Activated B cell treated with CpG ODN at 0.5 μM for 24 hours (primary cell): ENCODE measurements around the gene DPEP3. TPM values are rescaled to one million over a fixed set of nuclear protein-coding genes. Genes with fewer than 3 reads are reported as not detected.
"Not testable (repeated sequence)": the region's sequence is repeated elsewhere in the genome, so short reads cannot be mapped to it uniquely, and the experiment has no call there.

Source experiments
- ATAC-seq: fragments of 200-7000 bp; cut with Tn5 transposase; one replicate; pipeline ENCODE4 v1.10.0; 2021; ENCODE audit warnings: low read depth, mild to moderate bottlenecking, moderate library complexity
- CTCF ChIA-PET: fragments of 350-600 bp; sonication (Branson Sonifier 250); formaldehyde crosslinking; loops from one replicate; lab custom pipeline; 2021; ENCODE audit warnings: antibody characterized with exemption; lab: Charles Lee
- POLR2A ChIA-PET: fragments of 350-600 bp; sonication (Branson Sonifier 250); formaldehyde crosslinking; loops from one replicate; lab custom pipeline; 2021; ENCODE audit warnings: antibody characterized with exemption; lab: Charles Lee
- DNase-seq: peaks from one replicate; pipeline ENCODE4 v3.0.0; 2022
- H3K27ac Mint-ChIP-seq: one replicate; pipeline ENCODE4 v1.8.0; 2020; ENCODE audit warnings: mixed read lengths
- H3K27me3 Mint-ChIP-seq: one replicate; pipeline ENCODE4 v1.8.0; 2021; ENCODE audit warnings: mixed read lengths
- H3K36me3 Mint-ChIP-seq: one replicate; pipeline ENCODE4 v1.8.0; 2021; ENCODE audit warnings: low read depth, mixed read lengths
- H3K4me1 Mint-ChIP-seq: one replicate; pipeline ENCODE4 v1.8.0; 2021; ENCODE audit warnings: mixed read lengths
- H3K4me3 Mint-ChIP-seq: one replicate; pipeline ENCODE4 v1.8.0; 2020; ENCODE audit warnings: mild to moderate bottlenecking, mixed read lengths
- H3K9me3 Mint-ChIP-seq: one replicate; pipeline ENCODE4 v1.8.0; 2020; ENCODE audit warnings: mixed read lengths
- CTCF ChIP-seq: fragments of 200-600 bp; IDR thresholded peaks from one replicate; pipeline ENCODE4 v1.8.0; 2022; ENCODE audit warnings: antibody characterized with exemption, mild to moderate bottlenecking
- intact Hi-C: fragments of 100-400 bp; cut with micrococcal nuclease; formaldehyde crosslinking; loops from one replicate; pipeline ENCODE4 v1.15.1; 2024
- total RNA-seq: library from RNA; stranded (reverse); gene quantifications from 2 replicates; pipeline ENCODE4 v1.2.3, GENCODE V29; 2022

Gene DPEP3
- total RNA-seq, 1 donor from 2014 or later = 0.38 TPM

DNA sequence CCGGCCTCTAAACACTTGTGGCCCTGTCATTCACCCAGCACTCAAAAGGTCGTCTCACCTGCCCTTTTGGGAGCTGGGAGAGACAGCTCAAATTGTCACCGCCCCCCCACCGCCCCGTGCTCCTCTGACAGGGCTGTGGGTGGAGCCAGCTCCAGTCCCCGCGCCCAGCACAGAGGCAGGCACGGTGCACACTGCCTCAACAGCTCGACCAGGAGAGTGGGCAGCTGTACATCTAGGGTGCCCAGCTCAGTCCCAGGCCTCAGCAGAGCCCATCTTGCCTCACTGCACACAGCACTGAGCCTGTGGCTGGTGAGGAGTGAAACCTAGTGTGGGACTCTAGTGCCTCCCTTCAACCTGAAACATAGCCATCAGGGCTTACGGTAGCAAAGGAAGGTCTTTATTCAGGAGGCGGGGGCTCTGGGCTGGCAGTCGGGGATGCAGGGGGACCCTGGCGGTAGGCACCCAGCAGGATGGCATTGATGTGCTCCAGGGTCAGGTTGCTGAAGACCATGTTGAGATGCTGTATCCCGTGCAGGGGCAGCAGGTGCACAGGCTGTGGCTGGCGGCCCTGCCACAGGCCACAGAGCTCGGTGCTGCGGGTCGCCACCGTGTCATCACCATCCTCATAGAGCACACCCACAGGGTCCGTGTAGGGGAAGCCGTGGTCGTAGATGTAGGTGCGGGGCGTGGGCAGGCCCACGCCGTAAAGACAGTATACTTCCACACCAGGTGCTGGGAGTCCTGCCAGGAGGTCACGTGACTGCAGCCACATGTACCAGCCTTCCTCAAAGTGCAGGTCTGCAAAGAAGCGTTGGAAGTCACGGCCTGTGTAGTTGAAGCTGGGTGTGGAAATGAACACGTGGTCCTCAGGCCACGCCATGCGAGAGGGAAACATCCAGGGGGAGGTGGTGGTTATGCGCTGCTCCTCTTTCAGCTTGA lies 40.5 kb downstream of the DPEP3 start:
- POLR2A ChIA-PET = interaction anchor here (0.8 kb wide), 1 partner anchor 60 kb away, joined by 3 read pairs; no protein-coding TSS in a partner anchor
- H3K27ac Mint-ChIP-seq = peak overlapping the region; percentile 66
- H3K4me3 Mint-ChIP-seq = peak overlapping the region; percentile 4

GRCh38 chr16:67937713-67938112 lies 42.6 kb downstream of the DPEP3 start:
- CTCF ChIA-PET = interaction anchor here (0.7 kb wide), 1 partner anchor 54 kb away, joined by 3 read pairs; no protein-coding TSS in a partner anchor
- H3K9me3 Mint-ChIP-seq, DNase-seq, ATAC-seq, H3K27ac Mint-ChIP-seq, H3K27me3 Mint-ChIP-seq, H3K4me3 Mint-ChIP-seq: not testable (repeated sequence)
- Mint-ChIP-seq H3K36me3 (peaks cover 40% of the 10 kb centered on the region), H3K4me1 (peaks cover 37% of the 10 kb centered on the region)
- intact Hi-C loops = loop anchor here (2.0 kb wide), 1 partner anchor 269 kb away; no protein-coding TSS in a partner anchor
- POLR2A ChIA-PET = interaction anchor here (0.6 to 3.4 kb wide), 4 partner anchors 30 to 121 kb away, joined by 4 to 28 read pairs (median 24); partner anchors contain the start of genes DDX28, DUS2 and SLC12A4

More for the DNA sequence above, 40.5 kb downstream of the DPEP3 start:
- Mint-ChIP-seq H3K27me3 (no peaks in the 10 kb centered on the region), H3K36me3 (peaks cover 22% of the 10 kb centered on the region), H3K4me1 (peaks cover 37% of the 10 kb centered on the region), H3K9me3 (no peaks in the 10 kb centered on the region)
- no peak for TF ChIP-seq CTCF
- CTCF ChIA-PET = interaction anchor here (1.5 to 2.9 kb wide), 3 partner anchors 47 to 101 kb away, joined by 4 to 15 read pairs (median 12); no protein-coding TSS in a partner anchor
- ATAC-seq = no peak
- intact Hi-C loops = no loop called here
- DNase-seq = no peak

DNA sequence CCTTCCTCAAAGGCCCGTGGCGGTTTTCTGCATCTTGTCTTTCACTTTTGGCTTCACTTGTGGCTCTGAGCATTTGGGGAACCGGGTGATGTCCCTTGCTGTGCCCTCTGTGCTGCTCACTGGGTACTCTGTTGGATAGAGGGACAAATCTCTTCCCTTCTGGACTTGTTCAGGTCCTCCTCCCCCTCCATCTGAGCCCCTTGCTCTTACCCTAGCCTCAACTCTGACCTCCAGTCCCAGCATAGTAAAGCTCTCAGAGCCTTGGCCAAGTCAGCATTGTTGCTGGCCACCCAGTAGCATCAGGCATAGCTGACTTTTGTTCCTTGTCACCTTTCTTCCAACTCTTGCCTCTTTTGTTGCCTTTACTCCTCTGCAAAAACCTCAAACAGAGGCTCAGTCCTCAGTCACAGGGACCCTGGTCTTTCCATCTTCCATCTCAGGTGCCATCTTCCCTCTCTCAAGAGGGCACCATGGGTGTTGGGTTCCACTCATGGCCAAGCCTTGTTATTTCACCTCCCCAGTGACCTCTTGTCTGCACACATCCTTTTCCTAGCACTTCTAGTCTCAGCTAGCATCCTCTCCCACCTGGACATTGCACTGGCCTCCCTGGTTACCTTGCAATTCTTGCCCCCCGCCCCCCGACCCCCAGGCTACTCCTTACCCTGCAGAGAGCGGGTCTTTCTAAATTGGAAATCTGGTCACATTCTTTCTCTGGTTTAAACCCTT lies 43.3 kb downstream of the DPEP3 start:
- Mint-ChIP-seq H3K27me3 (no peaks in the 10 kb centered on the region), H3K27ac (peak overlapping the region; percentile 98), H3K36me3 (peaks cover 45% of the 10 kb centered on the region), H3K4me1 (peaks cover 37% of the 10 kb centered on the region), H3K9me3 (no peaks in the 10 kb centered on the region), H3K4me3 (peak overlapping the region; percentile 99)
- ATAC-seq (peak; percentile 63), DNase-seq (no peak)
- no peak for TF ChIP-seq CTCF
- intact Hi-C loops = loop anchor here (1.0 to 2.0 kb wide), 7 partner anchors 31 to 268 kb away; partner anchors contain the start of genes DDX28, DUS2, RANBP10 and SLC12A4
- ChIA-PET CTCF (interaction anchor here (0.7 to 4.0 kb wide), 6 partner anchors 10 to 121 kb away, joined by 3 to 28 read pairs (median 5); no protein-coding TSS in a partner anchor), POLR2A (interaction anchor here (0.6 to 3.4 kb wide), 26 partner anchors 9 to 1821 kb away, joined by 3 to 30 read pairs (median 8); partner anchors contain the start of genes CARMIL2, DDX28, DPEP2 and DUS2)

- Mint-ChIP-seq H3K9me3 (no peaks in the 10 kb centered on the region), H3K27me3 (no peaks in the 10 kb centered on the region), H3K36me3 (peaks cover 48% of the 10 kb centered on the region), H3K27ac (peak within 1 kb of the TSS; percentile 98), H3K4me1 (peaks cover 31% of the 10 kb centered on the region), H3K4me3 (peak within 1 kb of the TSS; percentile 99)
- DNase-seq = peak; percentile 68
- ChIA-PET POLR2A (interaction anchor here (0.5 to 3.4 kb wide), 41 partner anchors 8 to 1822 kb away, joined by 3 to 30 read pairs (median 5); partner anchors contain the start of genes ATP6V0D1, CARMIL2, DDX28 and DPEP2), CTCF (interaction anchor here (0.9 to 4.0 kb wide), 8 partner anchors 9 to 120 kb away, joined by 3 to 28 read pairs (median 4); no protein-coding TSS in a partner anchor)
- ATAC-seq = peak; percentile 9
- TF ChIP-seq CTCF = no peak
- intact Hi-C loops = loop anchor here (1.0 to 2.0 kb wide), 7 partner anchors 32 to 268 kb away; partner anchors contain the start of genes DDX28, DUS2, RANBP10 and SLC12A4
These were observed 44.0 kb downstream of the DPEP3 start, which contains the start of gene PSMB10 for GRCh38 chr16:67936124-67936879. PSMB10 (minus strand) TSS chr16:67936850; CDS start chr16:67936749, 101 bp downstream.
